H1 (cell line): Measurements from ENCODE around the gene EXD2. TPM values are rescaled to one million over a fixed set of nuclear protein-coding genes. Genes with fewer than 3 reads are reported as not detected.

Experiments used
- CTCF ChIA-PET: fragments of 300-600 bp; sonication (Branson Sonifier 250); formaldehyde crosslinking; loops from one replicate; lab custom pipeline; 2021; ENCODE audit not compliant: partially characterized antibody; lab: Charles Lee
- POLR2A ChIA-PET: fragments of 300-600 bp; sonication (Branson Sonifier 250); formaldehyde crosslinking; loops from one replicate; lab custom pipeline; 2021; ENCODE audit warnings: inconsistent platforms; ENCODE audit not compliant: partially characterized antibody; lab: Charles Lee
- DNase-seq, 2 experiments: peaks; one replicate each; pipeline versions ENCODE4 v3.0.0 to v3.0.0-alpha.2; 2010 to 2022; ENCODE audit warnings: low spot score in 2 of 2, low read depth in 1 of 2, mixed read lengths in 1 of 2
- FAIRE-seq: peaks from 2 replicates; lab custom pipeline; 2011; peaks lifted over from hg19 to GRCh38; lab: Jason Lieb, UNC
- H2AFZ ChIP-seq: 2 replicates; pipeline ENCODE4 v1.8.1; 2012; ENCODE audit warnings: low read length, inconsistent platforms
- H2AK5ac ChIP-seq: 2 replicates; pipeline ENCODE4 v1.6.1; 2013; ENCODE audit warnings: low read depth, low read length
- H2BK120ac ChIP-seq: replicated peaks from 2 replicates; pipeline ENCODE3; 2013; ENCODE audit warnings: low read depth, low read length, inconsistent platforms
- H2BK12ac ChIP-seq: 2 replicates; pipeline ENCODE4 v1.6.1; 2013; ENCODE audit warnings: low read depth, low read length
- H2BK15ac ChIP-seq: 2 replicates; pipeline ENCODE4 v1.6.1; 2013; ENCODE audit warnings: low read length
- H2BK20ac ChIP-seq: 2 replicates; pipeline ENCODE4 v1.6.1; 2013; ENCODE audit warnings: low read length
- H2BK5ac ChIP-seq: 2 replicates; pipeline ENCODE4 v1.6.1; 2013; ENCODE audit warnings: low read depth, low read length
- H3K14ac ChIP-seq: 2 replicates; pipeline ENCODE4 v1.6.1; 2013; ENCODE audit warnings: inconsistent platforms; ENCODE audit not compliant: insufficient read length
- H3K18ac ChIP-seq: 2 replicates; pipeline ENCODE4 v1.6.1; 2013; ENCODE audit warnings: low read length; ENCODE audit errors: extremely low read depth
- H3K23ac ChIP-seq: 2 replicates; pipeline ENCODE4 v1.6.1; 2013; ENCODE audit warnings: inconsistent platforms; ENCODE audit not compliant: insufficient read length
- H3K23me2 ChIP-seq: 2 replicates; pipeline ENCODE4 v1.6.1; 2013; ENCODE audit warnings: low read depth, low read length
- H3K27ac ChIP-seq: 2 replicates; pipeline ENCODE4 v1.6.1; 2011; ENCODE audit warnings: low read depth, low read length, inconsistent platforms
- H3K27me3 ChIP-seq, 4 experiments: replicated peaks in 1 of 4; 1 replicate in 1 of 4; 2 replicates in 3 of 4; pipeline versions ENCODE4 v1.6.1 to v1.8.1; 2011 to 2013; ENCODE audit warnings: low read length in 3 of 4, mild to moderate bottlenecking in 3 of 4, inconsistent platforms in 2 of 4, mixed read lengths in 2 of 4, moderate library complexity in 1 of 4; ENCODE audit not compliant: control insufficient read depth in 3 of 4, insufficient read depth in 3 of 4; ENCODE audit errors: extremely low read depth in 1 of 4
- H3K36me3 ChIP-seq, 4 experiments: 2 replicates each; pipeline versions ENCODE4 v1.6.1 to v1.8.1; 2011 to 2013; ENCODE audit warnings: mild to moderate bottlenecking in 4 of 4, low read length in 3 of 4, moderate library complexity in 2 of 4, control low read depth in 1 of 4, inconsistent platforms in 1 of 4; ENCODE audit not compliant: insufficient read depth in 4 of 4, control insufficient read depth in 2 of 4
- H3K4ac ChIP-seq: replicated peaks from 2 replicates; pipeline ENCODE3; 2013; ENCODE audit warnings: low read length, low read depth, mixed read lengths, inconsistent platforms; ENCODE audit not compliant: insufficient read length
- H3K4me1 ChIP-seq, 4 experiments: replicated peaks in 1 of 4; 1 replicate in 1 of 4; 2 replicates in 3 of 4; pipeline versions ENCODE4 v1.6.1 to v1.8.1; 2011 to 2013; ENCODE audit warnings: low read length in 3 of 4, inconsistent platforms in 2 of 4, mixed read lengths in 1 of 4; ENCODE audit not compliant: insufficient read depth in 4 of 4, control insufficient read depth in 3 of 4
- H3K4me2 ChIP-seq, 2 experiments: 2 replicates each; pipeline versions ENCODE4 v1.6.1 to v1.8.1; 2011 to 2013; ENCODE audit warnings: low read depth in 2 of 2, low read length in 2 of 2, control low read depth in 1 of 2, inconsistent platforms in 1 of 2, mild to moderate bottlenecking in 1 of 2; ENCODE audit not compliant: insufficient read depth in 1 of 2
- H3K4me3 ChIP-seq, 4 experiments: fragments of 200-600, 300-600 bp in 1 of 4; sonication (generic), shearing (Covaris generic), sonication (Bioruptor Twin) in 1 of 4; 2 replicates each; pipeline versions ENCODE4 v1.5.1 to v1.8.1; 2011 to 2016; ENCODE audit warnings: low read length in 4 of 4, low read depth in 3 of 4, control low read depth in 2 of 4, inconsistent platforms in 2 of 4, mild to moderate bottlenecking in 2 of 4, mixed read lengths in 1 of 4, moderate library complexity in 1 of 4; ENCODE audit not compliant: insufficient read depth in 2 of 4; ENCODE audit errors: extremely low read depth in 1 of 4
- H3K56ac ChIP-seq: replicated peaks from 2 replicates; pipeline ENCODE3; 2013; ENCODE audit warnings: low read depth, mild to moderate bottlenecking, mixed read lengths, low read length, inconsistent platforms; ENCODE audit not compliant: insufficient read length
- H3K79me1 ChIP-seq: 2 replicates; pipeline ENCODE4 v1.6.1; 2013; ENCODE audit warnings: low read depth, low read length, control low read depth
- H3K79me2 ChIP-seq, 2 experiments: 2 replicates each; pipeline versions ENCODE4 v1.6.1 to v1.8.1; 2012 to 2013; ENCODE audit warnings: low read length in 2 of 2, mild to moderate bottlenecking in 2 of 2, inconsistent platforms in 1 of 2; ENCODE audit not compliant: insufficient read depth in 2 of 2, control insufficient read depth in 1 of 2
- H3K9ac ChIP-seq, 4 experiments: replicated peaks in 1 of 4; 1 replicate in 1 of 4; 2 replicates in 3 of 4; pipeline versions ENCODE4 v1.6.1 to v1.8.1; 2011 to 2013; ENCODE audit warnings: low read depth in 3 of 4, low read length in 3 of 4, control low read depth in 2 of 4, mild to moderate bottlenecking in 2 of 4, moderate library complexity in 2 of 4, inconsistent platforms in 1 of 4; ENCODE audit errors: extremely low read depth in 1 of 4
- H3K9me3 ChIP-seq, 2 experiments: 2 replicates each; pipeline versions ENCODE4 v1.6.1 to v1.8.1; 2012 to 2013; ENCODE audit warnings: mild to moderate bottlenecking in 2 of 2, moderate library complexity in 2 of 2, control low read depth in 1 of 2, inconsistent platforms in 1 of 2, low read depth in 1 of 2, low read length in 1 of 2, mixed read lengths in 1 of 2; ENCODE audit not compliant: insufficient read depth in 2 of 2
- H4K20me1 ChIP-seq, 2 experiments: replicated peaks in 1 of 2; 2 replicates each; pipeline versions ENCODE3 to v1.8.1; 2011 to 2013; ENCODE audit warnings: inconsistent platforms in 2 of 2, low read length in 2 of 2, mild to moderate bottlenecking in 1 of 2; ENCODE audit not compliant: insufficient read depth in 2 of 2, control insufficient read depth in 1 of 2
- H4K5ac ChIP-seq: 2 replicates; pipeline ENCODE4 v1.6.1; 2013; ENCODE audit warnings: low read length, low read depth, mixed read lengths, inconsistent platforms; ENCODE audit not compliant: insufficient read length
- H4K8ac ChIP-seq: 2 replicates; pipeline ENCODE4 v1.8.0; 2013; ENCODE audit warnings: mild to moderate bottlenecking, moderate library complexity, low read length, inconsistent platforms; ENCODE audit not compliant: insufficient read depth; ENCODE audit errors: extremely low read depth
- H4K91ac ChIP-seq: replicated peaks from 2 replicates; pipeline ENCODE3; 2013; ENCODE audit warnings: low read length, mixed read lengths, inconsistent platforms; ENCODE audit not compliant: insufficient read length
- ATF2 ChIP-seq: IDR thresholded peaks from 2 replicates; pipeline ENCODE4 v1.6.1; 2012; ENCODE audit warnings: low read length, inconsistent platforms
- EP300 ChIP-seq, 2 experiments: IDR thresholded peaks; 1 replicate in 1 of 2; 2 replicates in 1 of 2; pipeline ENCODE4 v1.6.1; 2011 to 2012; ENCODE audit warnings: low read depth in 2 of 2, low read length in 2 of 2, mild to moderate bottlenecking in 2 of 2, borderline replicate concordance in 1 of 2, inconsistent platforms in 1 of 2, moderate library complexity in 1 of 2
- FOSL1 ChIP-seq: IDR thresholded peaks from 2 replicates; pipeline ENCODE4 v1.6.1; 2011; ENCODE audit warnings: mild to moderate bottlenecking, low read depth, low read length, moderate library complexity; ENCODE audit not compliant: insufficient read depth
- JUND ChIP-seq: IDR thresholded peaks from 2 replicates; pipeline ENCODE4 v1.6.1; 2011; ENCODE audit warnings: mild to moderate bottlenecking, improper control_type of control experiment, low read length
- KDM1A ChIP-seq: fragments of 200-600, 300-600 bp; sonication (generic); IDR thresholded peaks from 2 replicates; pipeline ENCODE4 v1.7.1; 2016; ENCODE audit warnings: mild to moderate bottlenecking, low read length, borderline replicate concordance
- MAFK ChIP-seq: IDR thresholded peaks from 2 replicates; pipeline ENCODE4 v1.6.1; 2012; ENCODE audit warnings: low read depth, mild to moderate bottlenecking, improper control_type of control experiment, low read length
- POLR2A ChIP-seq, 2 experiments: IDR thresholded peaks; 1 replicate in 1 of 2; 2 replicates in 1 of 2; pipeline ENCODE4 v1.6.1; 2011; ENCODE audit warnings: low read depth in 2 of 2, low read length in 2 of 2, mild to moderate bottlenecking in 2 of 2; ENCODE audit errors: control extremely low read depth in 1 of 2
- SAP30 ChIP-seq: fragments of 300-600 bp; sonication (generic); IDR thresholded peaks from 2 replicates; pipeline ENCODE4 v1.7.1; 2012; ENCODE audit warnings: low read length, moderate library complexity, mild to moderate bottlenecking, inconsistent platforms; ENCODE audit not compliant: insufficient read depth, insufficient replicate concordance
- SUZ12 ChIP-seq: fragments of 200-600 bp; sonication (generic); IDR thresholded peaks from 2 replicates; pipeline ENCODE4 v1.6.1; 2012; ENCODE audit warnings: mild to moderate bottlenecking, inconsistent platforms, low read length, moderate library complexity, mixed read lengths
- TCF12 ChIP-seq: IDR thresholded peaks from 2 replicates; pipeline ENCODE4 v1.6.1; 2011; ENCODE audit warnings: low read depth, mild to moderate bottlenecking, low read length
- WGBS, 2 experiments: shearing (Covaris generic) in 1 of 2; methylation state at CpG; one replicate each; pipeline versions ENCODE4 v1.1.6 to v1.1.7; 2013 to 2015; ENCODE audit warnings: low lambda C conversion rate in 2 of 2, mixed read lengths in 2 of 2, inconsistent platforms in 1 of 2, low coverage in 1 of 2, missing lambda C conversion rate in 1 of 2; ENCODE audit not compliant: insufficient replicate concordance in 2 of 2, insufficient coverage in 1 of 2, insufficient read length in 1 of 2; ENCODE audit errors: extremely low coverage in 1 of 2, missing lambda C conversion rate in 1 of 2; 5-methylcytosine and 5-hydroxymethylcytosine counted together
- polyA plus RNA-seq, 7 experiments: library from polyadenylated mRNA; depleted of rRNA in 3 of 7; stranded (reverse) in 5 of 7; unstranded in 2 of 7; fragments of >200 nt in 5 of 7; fragments of 200-250 nt in 2 of 7; gene quantifications; 1 replicate in 5 of 7; 2 replicates in 1 of 7; 4 replicates in 1 of 7; pipeline versions ENCODE4 v1.2.1 to v1.2.3, GENCODE V29; 2011 to 2013; ENCODE audit warnings: missing spikeins in 2 of 7, mixed read lengths in 2 of 7
- total RNA-seq: library from RNA; stranded (reverse); fragmentation: NEBNext Ultra II Directional; extraction: Animal tissue kit (Norgen Biotek cat#: 25700); gene quantifications from 2 replicates; pipeline ENCODE4 v1.2.1, GENCODE V29; 2021

Gene EXD2
- total and polyA plus RNA-seq, 2 of the 8 experiments (the other 6 are each of a cell fraction or from before 2014, with no cell fraction given), result 11.9 to 25.9 TPM

GRCh38 chr14:69266572-69267345 lies 75.5 kb downstream of the EXD2 start:
- Histone ChIP-seq H3K4me3 (no peak overlapping the region), H3K56ac (no peak overlapping the region), H2AFZ (no peak overlapping the region), H4K8ac (no peak overlapping the region), H3K23ac (no peak overlapping the region), H2BK120ac (no peak overlapping the region), H3K4ac (no peak overlapping the region), H3K9ac (peak overlapping the region in 1 of 4 experiments; percentile 6; a peak in 1 of 7 replicates), H2BK5ac (no peak overlapping the region), H3K4me2 (no peak overlapping the region), H2BK15ac (no peak overlapping the region), H3K79me2 (no peaks in the 10 kb centered on the region), H2AK5ac (no peak overlapping the region), H2BK12ac (no peak overlapping the region), H3K9me3 (no peaks in the 10 kb centered on the region), H3K27ac (no peak overlapping the region), H4K20me1 (peaks cover 0 to 7% of the 10 kb centered on the region in 2 experiments), H2BK20ac (no peak overlapping the region), H3K14ac (no peak overlapping the region), H3K18ac (no peak overlapping the region), H3K23me2 (peaks cover 9% of the 10 kb centered on the region; the same call in 1 of the 2 replicates), H3K4me1 (peaks cover 0 to 10% (median 4%) of the 10 kb centered on the region in 4 experiments; a peak in 6 of 7 replicates), H3K36me3 (no peaks in the 10 kb centered on the region; a peak in 1 of 8 replicates), H4K91ac (no peak overlapping the region), H3K79me1 (no peaks in the 10 kb centered on the region; the same call in 1 of the 2 replicates), H3K27me3 (peaks cover 0 to 8% (median 5%) of the 10 kb centered on the region in 4 experiments; a peak in 5 of 7 replicates), H4K5ac (no peak overlapping the region)
- no peak for DNase-seq
- CTCF ChIA-PET, result interaction anchor here (1.0 to 2.1 kb wide), 5 partner anchors 10 to 208 kb away, joined by 4 to 5 read pairs (median 4); no protein-coding TSS in a partner anchor
- POLR2A ChIA-PET, result interaction anchor here (1.6 kb wide), 1 partner anchor 113 kb away, joined by 3 read pairs; no protein-coding TSS in a partner anchor
- 85% methylated on average over 8 of the region's 8 CpGs; no CpG with 5 or more reads in 1 of the 2 experiments for WGBS, 2 experiments
- FAIRE-seq, result no peak
- TF ChIP-seq SAP30 (no peak), JUND (no peak), FOSL1 (no peak), SUZ12 (no peak), TCF12 (no peak), ATF2 (no peak), KDM1A (no peak), MAFK (no peak), EP300 (IDR thresholded peaks at IDR 0.05; ENCODE audit: borderline replicate concordance in 1 of 2, low read depth in 2 of 2, low read length in 2 of 2) (no peak), POLR2A (IDR thresholded peaks at IDR 0.05; ENCODE audit: control extremely low read depth in 1 of 2, low read depth in 2 of 2, low read length in 2 of 2) (no peak)
